Keratinocyte (primary cell): ENCODE results near the gene NOLC1. TPM values are rescaled to one million over a fixed set of nuclear protein-coding genes. Genes with fewer than 3 reads are reported as not detected.

ENCODE experiments used
- DNase-seq: peaks from one replicate; pipeline ENCODE4 v3.0.0-alpha.2; 2011; ENCODE audit warnings: low read depth, missing footprints, low spot score
- FAIRE-seq: peaks from 2 replicates; lab custom pipeline; 2011; peaks lifted over from hg19 to GRCh38; lab: Jason Lieb, UNC
- H2AFZ ChIP-seq: 2 replicates; pipeline ENCODE4 v1.6.0; 2012; ENCODE audit warnings: low read length, control low read depth, inconsistent platforms; ENCODE audit not compliant: control insufficient read depth
- H3K27ac ChIP-seq: 2 replicates; pipeline ENCODE4 v1.5.1; 2011; ENCODE audit warnings: low read length; ENCODE audit not compliant: control insufficient read depth, insufficient read depth
- H3K27me3 ChIP-seq: 3 replicates; pipeline ENCODE4 v1.6.0; 2011; ENCODE audit warnings: low read length; ENCODE audit not compliant: control insufficient read depth, insufficient read depth; ENCODE audit errors: extremely low read depth
- H3K36me3 ChIP-seq, 2 experiments: 2 replicates in 1 of 2; 3 replicates in 1 of 2; pipeline ENCODE4 v1.5.1; 2011; ENCODE audit warnings: low read length in 2 of 2, mild to moderate bottlenecking in 1 of 2; ENCODE audit not compliant: control insufficient read depth in 2 of 2, insufficient read depth in 2 of 2; ENCODE audit errors: extremely low read depth in 1 of 2
- H3K4me1 ChIP-seq: 3 replicates; pipeline ENCODE4 v1.5.1; 2011; ENCODE audit warnings: low read length; ENCODE audit not compliant: control insufficient read depth, insufficient read depth; ENCODE audit errors: extremely low read depth
- H3K4me2 ChIP-seq: 3 replicates; pipeline ENCODE4 v1.6.0; 2011; ENCODE audit warnings: low read depth, low read length; ENCODE audit not compliant: control insufficient read depth, insufficient read depth; ENCODE audit errors: extremely low read depth
- H3K4me3 ChIP-seq, 3 experiments: fragments of 200-600 bp in 1 of 3; sonication (generic) in 1 of 3; 2 replicates in 2 of 3; 3 replicates in 1 of 3; pipeline ENCODE4 v1.5.1; 2011 to 2016; ENCODE audit warnings: low read length in 3 of 3, mild to moderate bottlenecking in 3 of 3, control low read depth in 2 of 3, inconsistent platforms in 1 of 3, low read depth in 1 of 3, mixed read lengths in 1 of 3, mixed run types in 1 of 3, moderate library complexity in 1 of 3; ENCODE audit not compliant: control insufficient read depth in 2 of 3, insufficient read depth in 2 of 3; ENCODE audit errors: extremely low read depth in 1 of 3
- H3K79me2 ChIP-seq: 2 replicates; pipeline ENCODE4 v1.6.0; 2012; ENCODE audit warnings: low read length; ENCODE audit not compliant: control insufficient read depth, insufficient read depth
- H3K9ac ChIP-seq: 3 replicates; pipeline ENCODE4 v1.6.0; 2011; ENCODE audit warnings: low read length; ENCODE audit not compliant: control insufficient read depth, insufficient read depth; ENCODE audit errors: extremely low read depth
- H3K9me1 ChIP-seq: 3 replicates; pipeline ENCODE4 v1.6.0; 2011; ENCODE audit warnings: low read length; ENCODE audit not compliant: control insufficient read depth, insufficient read depth; ENCODE audit errors: extremely low read depth
- H3K9me3 ChIP-seq: 2 replicates; pipeline ENCODE4 v1.5.1; 2012; ENCODE audit warnings: low read depth, low read length; ENCODE audit not compliant: control insufficient read depth
- H4K20me1 ChIP-seq: 3 replicates; pipeline ENCODE4 v1.6.0; 2011; ENCODE audit warnings: low read length; ENCODE audit not compliant: control insufficient read depth, insufficient read depth; ENCODE audit errors: extremely low read depth
- CTCF ChIP-seq, 3 experiments: IDR thresholded peaks in 1 of 3; conservative IDR thresholded peaks in 1 of 3; optimal IDR thresholded peaks in 1 of 3; 2 replicates in 2 of 3; 3 replicates in 1 of 3; pipeline versions ENCODE3 to v1.5.1; 2011; ENCODE audit warnings: low read length in 3 of 3, mild to moderate bottlenecking in 3 of 3, moderate library complexity in 2 of 3, control low read depth in 1 of 3, inconsistent platforms in 1 of 3; ENCODE audit not compliant: insufficient read depth in 2 of 3; ENCODE audit errors: extremely low read depth in 1 of 3
- EZH2 ChIP-seq: IDR thresholded peaks from one replicate; pipeline ENCODE4 v1.6.1; 2012; ENCODE audit warnings: inconsistent platforms, mild to moderate bottlenecking, low read length, moderate library complexity
- dilution Hi-C: fragments of 300-500 bp; cut with MboI; formaldehyde crosslinking; loops from one replicate; pipeline ENCODE4 v1.7.0; 2020; ENCODE audit warnings: low sequenced_read_pairs; ENCODE audit not compliant: extremely low pct_ligation_motif_present
- polyA plus RNA-seq, 5 experiments: library from polyadenylated mRNA; depleted of rRNA in 3 of 5; stranded (reverse) in 3 of 5; stranded (forward) in 1 of 5; unstranded in 1 of 5; fragments of >200 nt; gene quantifications; 1 replicate in 1 of 5; 2 replicates in 3 of 5; 3 replicates in 1 of 5; pipeline versions ENCODE4 v1.2.1 to v1.2.3, GENCODE V29; 2011 to 2012; ENCODE audit warnings: missing spikeins in 2 of 5, low read depth in 1 of 5, low replicate concordance in 1 of 5

Gene NOLC1
- polyA plus RNA-seq, 1 donor (not counting 4 experiments of a cell fraction or from before 2014, with no cell fraction given): 126 TPM

DNA sequence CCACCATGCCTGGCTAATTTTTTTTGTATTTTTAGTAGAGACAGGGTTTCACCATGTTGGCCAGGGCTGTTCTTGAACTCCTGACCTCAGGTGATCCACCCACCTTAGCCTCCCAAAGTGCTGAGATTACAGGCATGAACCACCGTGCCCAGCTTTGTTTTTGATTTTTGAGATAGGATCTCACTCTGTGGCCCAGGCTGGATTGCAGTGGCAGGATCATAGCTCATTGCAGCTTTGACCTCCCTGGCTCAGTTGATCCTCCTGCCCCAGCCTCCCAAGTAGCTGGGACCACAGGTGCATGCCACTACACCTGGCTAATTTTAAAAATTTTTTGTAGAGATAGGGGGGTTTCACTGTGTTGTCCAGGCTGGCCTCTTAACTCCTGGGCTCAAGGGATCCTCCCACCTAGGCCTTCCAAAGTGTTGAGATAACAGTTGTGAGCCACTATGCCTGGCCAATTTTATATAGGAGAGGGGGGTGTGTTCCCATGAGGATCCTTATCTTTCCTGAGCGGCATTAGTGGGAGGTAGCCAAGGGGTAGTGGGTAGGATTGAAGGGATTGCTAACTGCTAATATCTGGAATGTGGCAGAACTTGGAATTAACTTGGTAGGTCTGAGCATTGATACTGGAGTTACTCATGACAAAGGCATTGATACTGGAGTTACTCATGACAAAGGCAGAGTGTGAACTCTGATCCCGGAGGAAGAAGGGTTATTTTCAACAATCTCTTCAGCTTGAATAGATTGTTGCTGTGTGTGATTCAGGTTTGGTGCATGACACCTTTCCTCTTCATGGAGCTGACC is 1.0 kb upstream of the NOLC1 start:
- dilution Hi-C loops: no loop called here
- TF ChIP-seq CTCF (optimal IDR thresholded peaks at IDR 0.05 in 1 of 3, IDR thresholded peaks at IDR 0.05 in 1 of 3, conservative IDR thresholded peaks at IDR 0.05 in 1 of 3; ENCODE audit: extremely low read depth in 1 of 3, insufficient read depth in 2 of 3, low read length in 3 of 3) (no peak), EZH2 (no peak)
- Histone ChIP-seq H3K27me3 (no peaks in the 10 kb centered on the region), H3K4me1 (peaks cover 26% of the 10 kb centered on the region), H3K27ac (peak overlapping the region; percentile 99), H4K20me1 (peaks cover 25% of the 10 kb centered on the region), H3K4me2 (peak overlapping the region; percentile 95), H3K79me2 (peaks cover 61% of the 10 kb centered on the region), H3K9me1 (no peaks in the 10 kb centered on the region), H3K9me3 (no peaks in the 10 kb centered on the region), H3K36me3 (peaks cover 23 to 47% of the 10 kb centered on the region in 2 experiments), H3K4me3 (peak overlapping the region; percentile 8 to 53 (median 44)), H3K9ac (peak overlapping the region; percentile 99), H2AFZ (no peak overlapping the region)
- peak; percentile 81 for FAIRE-seq
- no peak for DNase-seq

GRCh38 chr10:102152545-102152890 is 329 bp downstream of the NOLC1 start:
- dilution Hi-C loops: no loop called here
- H2AFZ ChIP-seq: peak overlapping the region; percentile 68
- FAIRE-seq: no peak

More at GRCh38 chr10:102152545-102152890, 329 bp downstream of the NOLC1 start:
- Histone ChIP-seq H3K9ac (peak overlapping the region; percentile 99), H3K79me2 (peaks cover 62% of the 10 kb centered on the region), H3K36me3 (peaks cover 15 to 44% of the 10 kb centered on the region in 2 experiments), H3K9me1 (no peaks in the 10 kb centered on the region), H4K20me1 (peaks cover 24% of the 10 kb centered on the region), H3K4me2 (peak overlapping the region; percentile 95), H3K9me3 (no peaks in the 10 kb centered on the region), H3K27ac (peak overlapping the region; percentile 99), H3K27me3 (no peaks in the 10 kb centered on the region), H3K4me1 (peaks cover 26% of the 10 kb centered on the region), H3K4me3 (peak overlapping the region; percentile 72 to 98 (median 93))
- DNase-seq: no peak
- TF ChIP-seq CTCF (optimal IDR thresholded peaks at IDR 0.05 in 1 of 3, IDR thresholded peaks at IDR 0.05 in 1 of 3, conservative IDR thresholded peaks at IDR 0.05 in 1 of 3; ENCODE audit: extremely low read depth in 1 of 3, insufficient read depth in 2 of 3, low read length in 3 of 3) (no peak), EZH2 (no peak)
